NK-92 (cell line): ENCODE measurements around the gene VDAC2.
"Not testable (repeated sequence)": the region's sequence is repeated elsewhere in the genome, so short reads cannot be mapped to it uniquely, and the experiment has no call there.

Experiments used
- DNase-seq: peaks from one replicate; lab custom pipeline; 2025; ENCODE audit not compliant: unreplicated experiment; lab: John Stamatoyannopoulos, UW

The VDAC2 gene

GRCh38 chr10:75199949-75200348 is 10.6 kb upstream of the VDAC2 start:
- DNase-seq = not testable (repeated sequence)

- no peak for DNase-seq
These were observed 8.7 kb upstream of the VDAC2 start for GRCh38 chr10:75201793-75202307.

GRCh38 chr10:75202321-75203045 is 8.1 kb upstream of the VDAC2 start:
- no peak for DNase-seq

GRCh38 chr10:75203046-75203620 is 7.5 kb upstream of the VDAC2 start:
- DNase-seq = not testable (repeated sequence)

GRCh38 chr10:75203724-75204123 is 6.9 kb upstream of the VDAC2 start:
- DNase-seq = no peak

GRCh38 chr10:75205908-75206307 is 4.7 kb upstream of the VDAC2 start:
- no peak for DNase-seq

- DNase-seq = not testable (repeated sequence)
These were observed 4.0 kb upstream of the VDAC2 start for GRCh38 chr10:75206638-75207037.

GRCh38 chr10:75207079-75207856 is 3.3 kb upstream of the VDAC2 start:
- no peak for DNase-seq

- DNase-seq = no peak
These were observed 2.8 kb upstream of the VDAC2 start for GRCh38 chr10:75207857-75208144.

- DNase-seq = no peak
These were observed 2.4 kb upstream of the VDAC2 start for GRCh38 chr10:75208181-75208580.

- DNase-seq = no peak
These were observed 1.3 kb upstream of the VDAC2 start for GRCh38 chr10:75209086-75209920.

GRCh38 chr10:75209921-75210281 is 695 bp upstream of the VDAC2 start:
- DNase-seq = no peak

- DNase-seq = no peak
These were observed 553 bp downstream of the VDAC2 start for GRCh38 chr10:75211007-75211691.

- DNase-seq = no peak
These were observed 1.7 kb downstream of the VDAC2 start for GRCh38 chr10:75212343-75212742.

- DNase-seq = no peak
These were observed 9.7 kb downstream of the VDAC2 start for GRCh38 chr10:75220274-75220673.

- DNase-seq = not testable (repeated sequence)
These were observed 10.9 kb downstream of the VDAC2 start for GRCh38 chr10:75221492-75221891.

- DNase-seq = no peak
These were observed 12.9 kb downstream of the VDAC2 start for GRCh38 chr10:75223507-75223906.

GRCh38 chr10:75226095-75226494 is 15.5 kb downstream of the VDAC2 start:
- no peak for DNase-seq

GRCh38 chr10:75226656-75227055 is 16.1 kb downstream of the VDAC2 start:
- DNase-seq = no peak

- no peak for DNase-seq
These were observed 17.7 kb downstream of the VDAC2 start for GRCh38 chr10:75228278-75228677.

- DNase-seq = no peak
These were observed 18.2 kb downstream of the VDAC2 start for GRCh38 chr10:75228834-75229233.
